CD4-positive, alpha-beta T cell (primary cell): ENCODE results near the gene CCR6. TPM values are rescaled to one million over a fixed set of nuclear protein-coding genes. Genes with fewer than 3 reads are reported as not detected.
A peak's percentile ranks its signal among the peaks of the same experiment; 100 is the strongest.

Source experiments
- ATAC-seq: fragments of 200-7000 bp; cut with Tn5 transposase; one replicate; pipeline ENCODE4 v1.10.0; 2022; ENCODE audit warnings: mild to moderate bottlenecking; ENCODE audit not compliant: poor library complexity
- CTCF ChIA-PET: fragments of 350-600 bp; sonication (Branson Sonifier 250); formaldehyde crosslinking; loops from one replicate; lab custom pipeline; 2021; ENCODE audit warnings: antibody characterized with exemption, inconsistent platforms; lab: Charles Lee
- POLR2A ChIA-PET: fragments of 350-600 bp; sonication (Branson Sonifier 250); formaldehyde crosslinking; loops from one replicate; lab custom pipeline; 2021; ENCODE audit warnings: antibody characterized with exemption, inconsistent platforms; lab: Charles Lee
- DNase-seq, 14 experiments: peaks; one replicate each; pipeline ENCODE4 v3.0.0-alpha.2; 2013 to 2020; ENCODE audit warnings: mixed read lengths in 2 of 14
- H3K27ac ChIP-seq, 2 donors: one replicate each; pipeline versions ENCODE4 v1.5.1 to v1.7.0; 2013; ENCODE audit warnings: low read length in 2 of 2, low read depth in 1 of 2, mild to moderate bottlenecking in 1 of 2
- H3K27me3 ChIP-seq, 2 experiments: 1 replicate in 1 of 2; 2 replicates in 1 of 2; pipeline versions ENCODE4 v1.6.1 to v1.7.0; 2013; ENCODE audit warnings: low read length in 2 of 2, control low read depth in 1 of 2, mild to moderate bottlenecking in 1 of 2, moderate library complexity in 1 of 2; ENCODE audit not compliant: insufficient read depth in 2 of 2, control insufficient read depth in 1 of 2
- H3K36me3 ChIP-seq: one replicate; pipeline ENCODE4 v1.6.1; 2013; ENCODE audit warnings: low read length, control low read depth; ENCODE audit not compliant: insufficient read depth
- H3K4me1 ChIP-seq: one replicate; pipeline ENCODE4 v1.6.1; 2013; ENCODE audit warnings: low read length, control low read depth; ENCODE audit not compliant: insufficient read depth
- H3K4me3 ChIP-seq: one replicate; pipeline ENCODE4 v1.5.1; 2013; ENCODE audit warnings: mild to moderate bottlenecking, low read length, moderate library complexity
- H3K9me3 ChIP-seq, 2 experiments: 1 replicate in 1 of 2; 2 replicates in 1 of 2; pipeline versions ENCODE4 v1.6.1 to v1.7.0; 2013; ENCODE audit warnings: low read length in 2 of 2, mild to moderate bottlenecking in 2 of 2, control low read depth in 1 of 2, moderate library complexity in 1 of 2; ENCODE audit not compliant: control insufficient read depth in 1 of 2, insufficient read depth in 1 of 2
- H3K27ac Mint-ChIP-seq: one replicate; pipeline ENCODE4 v1.8.0; 2020; ENCODE audit warnings: mixed read lengths
- H3K27me3 Mint-ChIP-seq: one replicate; pipeline ENCODE4 v1.8.0; 2021; ENCODE audit warnings: mixed read lengths
- H3K36me3 Mint-ChIP-seq: one replicate; pipeline ENCODE4 v1.8.0; 2021; ENCODE audit warnings: low read depth, mixed read lengths
- H3K4me1 Mint-ChIP-seq: one replicate; pipeline ENCODE4 v1.8.0; 2021; ENCODE audit warnings: low read depth, mixed read lengths
- H3K4me3 Mint-ChIP-seq: one replicate; pipeline ENCODE4 v1.8.0; 2020; ENCODE audit warnings: mild to moderate bottlenecking, mixed read lengths
- H3K9me3 Mint-ChIP-seq: one replicate; pipeline ENCODE4 v1.8.0; 2020; ENCODE audit warnings: mixed read lengths
- intact Hi-C, 2 experiments: fragments of 100-400 bp; cut with DNase I in 1 of 2; cut with micrococcal nuclease in 1 of 2; formaldehyde crosslinking; loops; one replicate each; pipeline versions ENCODE4 v1.15.1 to v1.9.0; 2023 to 2025; cut with DNase I, micrococcal nuclease
- total RNA-seq, 174 experiments: library from RNA in 2 of 174; stranded (reverse) in 2 of 174; gene quantifications; one replicate each; pipeline ENCODE4 v1.2.3 and lab custom pipeline; 2021 to 2026
- TF ChIP-seq, protein P1 (sequence below): fragments of 200-600 bp; IDR thresholded peaks from one replicate; pipeline ENCODE4 v1.8.0; 2022; ENCODE audit warnings: antibody characterized with exemption, mild to moderate bottlenecking

Gene CCR6
- total RNA-seq, 2 experiments from 2014 or later = 13.6 to 15.9 TPM

DNA sequence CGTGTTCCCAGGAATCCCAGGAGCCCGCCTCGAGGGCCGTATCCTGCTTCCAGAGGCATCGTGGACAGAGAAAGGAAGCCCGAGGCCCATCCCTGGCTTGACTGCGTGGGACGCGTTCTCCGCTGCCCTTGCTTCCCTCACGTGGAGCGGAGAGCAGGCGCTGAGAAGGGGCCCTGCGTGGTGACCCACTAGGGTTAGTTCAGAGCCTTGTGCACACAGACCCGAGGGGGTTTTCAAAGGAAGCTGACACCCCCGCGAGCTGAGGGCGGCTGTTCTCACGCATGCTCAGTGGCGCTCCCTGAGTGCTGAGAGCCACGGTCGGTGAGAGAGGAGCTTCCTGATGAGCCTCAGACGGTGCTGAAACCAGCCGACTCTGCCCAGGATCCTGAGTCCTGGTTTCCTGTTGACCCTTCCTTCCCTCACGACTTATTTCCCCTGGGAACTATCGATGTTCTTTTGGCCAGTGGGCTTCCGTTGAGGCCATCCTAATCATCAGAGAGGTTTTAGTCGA, 28.9 kb upstream of the CCR6 start:
- peak overlapping the region in 1 of 2 donors; percentile 27 for H3K27ac ChIP-seq
- DNase-seq (peak; percentile 34 to 91 (median 58)), ATAC-seq (peak; percentile 45)
- H3K4me1 Mint-ChIP-seq = peaks cover 75% of the 10 kb centered on the region
- H3K9me3 Mint-ChIP-seq = no peaks in the 10 kb centered on the region
- ChIA-PET CTCF (interaction anchor here (1.1 kb wide), 1 partner anchor 24 kb away, joined by 4 read pairs; no protein-coding TSS in a partner anchor), POLR2A (interaction anchor here (0.6 to 2.3 kb wide), 6 partner anchors 26 to 94 kb away, joined by 3 to 9 read pairs (median 3); no protein-coding TSS in a partner anchor)
- intact Hi-C loops = loop anchor here in 1 of 2 experiments (5.0 kb wide), 1 partner anchor 33 kb away; no protein-coding TSS in a partner anchor
- no peaks in the 10 kb centered on the region for H3K27me3 Mint-ChIP-seq
- H3K27me3 ChIP-seq = no peaks in the 10 kb centered on the region
- TF ChIP-seq, protein P1, sequence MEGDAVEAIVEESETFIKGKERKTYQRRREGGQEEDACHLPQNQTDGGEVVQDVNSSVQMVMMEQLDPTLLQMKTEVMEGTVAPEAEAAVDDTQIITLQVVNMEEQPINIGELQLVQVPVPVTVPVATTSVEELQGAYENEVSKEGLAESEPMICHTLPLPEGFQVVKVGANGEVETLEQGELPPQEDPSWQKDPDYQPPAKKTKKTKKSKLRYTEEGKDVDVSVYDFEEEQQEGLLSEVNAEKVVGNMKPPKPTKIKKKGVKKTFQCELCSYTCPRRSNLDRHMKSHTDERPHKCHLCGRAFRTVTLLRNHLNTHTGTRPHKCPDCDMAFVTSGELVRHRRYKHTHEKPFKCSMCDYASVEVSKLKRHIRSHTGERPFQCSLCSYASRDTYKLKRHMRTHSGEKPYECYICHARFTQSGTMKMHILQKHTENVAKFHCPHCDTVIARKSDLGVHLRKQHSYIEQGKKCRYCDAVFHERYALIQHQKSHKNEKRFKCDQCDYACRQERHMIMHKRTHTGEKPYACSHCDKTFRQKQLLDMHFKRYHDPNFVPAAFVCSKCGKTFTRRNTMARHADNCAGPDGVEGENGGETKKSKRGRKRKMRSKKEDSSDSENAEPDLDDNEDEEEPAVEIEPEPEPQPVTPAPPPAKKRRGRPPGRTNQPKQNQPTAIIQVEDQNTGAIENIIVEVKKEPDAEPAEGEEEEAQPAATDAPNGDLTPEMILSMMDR = no peak
- peak overlapping the region; percentile 44 for H3K4me3 ChIP-seq
- no peaks in the 10 kb centered on the region for H3K36me3 Mint-ChIP-seq
- H3K27ac Mint-ChIP-seq = peak overlapping the region; percentile 74
- peak overlapping the region; percentile 72 for H3K4me3 Mint-ChIP-seq
- peaks cover 0 to 6% of the 10 kb centered on the region in 2 experiments for H3K9me3 ChIP-seq
- no peaks in the 10 kb centered on the region for H3K36me3 ChIP-seq
- H3K4me1 ChIP-seq = peaks cover 74% of the 10 kb centered on the region

- CTCF ChIA-PET = no interaction called here
- Histone ChIP-seq H3K27me3 (no peaks in the 10 kb centered on the region), H3K9me3 (peaks cover 0 to 6% of the 10 kb centered on the region in 2 experiments), H3K4me1 (peaks cover 79% of the 10 kb centered on the region), H3K27ac (peak overlapping the region; percentile 5 to 15), H3K36me3 (no peaks in the 10 kb centered on the region), H3K4me3 (peak overlapping the region; percentile 44)
- no peaks in the 10 kb centered on the region for H3K9me3 Mint-ChIP-seq
- no peak for DNase-seq
- TF ChIP-seq, protein P1 = no peak
- H3K27ac Mint-ChIP-seq = peak overlapping the region; percentile 74
- POLR2A ChIA-PET = interaction anchor here (0.6 to 2.3 kb wide), 8 partner anchors 26 to 94 kb away, joined by 3 to 9 read pairs (median 3); partner anchors contain the start of gene CCR6
- intact Hi-C loops = loop anchor here in 1 of 2 experiments (5.0 kb wide), 1 partner anchor 33 kb away; no protein-coding TSS in a partner anchor
- peak overlapping the region; percentile 72 for H3K4me3 Mint-ChIP-seq
- H3K36me3 Mint-ChIP-seq = no peaks in the 10 kb centered on the region
- no peak for ATAC-seq
- H3K27me3 Mint-ChIP-seq = no peaks in the 10 kb centered on the region
- H3K4me1 Mint-ChIP-seq = peaks cover 79% of the 10 kb centered on the region
Measured at GRCh38 chr6:167094436-167094819, 28.5 kb upstream of the CCR6 start.

DNA sequence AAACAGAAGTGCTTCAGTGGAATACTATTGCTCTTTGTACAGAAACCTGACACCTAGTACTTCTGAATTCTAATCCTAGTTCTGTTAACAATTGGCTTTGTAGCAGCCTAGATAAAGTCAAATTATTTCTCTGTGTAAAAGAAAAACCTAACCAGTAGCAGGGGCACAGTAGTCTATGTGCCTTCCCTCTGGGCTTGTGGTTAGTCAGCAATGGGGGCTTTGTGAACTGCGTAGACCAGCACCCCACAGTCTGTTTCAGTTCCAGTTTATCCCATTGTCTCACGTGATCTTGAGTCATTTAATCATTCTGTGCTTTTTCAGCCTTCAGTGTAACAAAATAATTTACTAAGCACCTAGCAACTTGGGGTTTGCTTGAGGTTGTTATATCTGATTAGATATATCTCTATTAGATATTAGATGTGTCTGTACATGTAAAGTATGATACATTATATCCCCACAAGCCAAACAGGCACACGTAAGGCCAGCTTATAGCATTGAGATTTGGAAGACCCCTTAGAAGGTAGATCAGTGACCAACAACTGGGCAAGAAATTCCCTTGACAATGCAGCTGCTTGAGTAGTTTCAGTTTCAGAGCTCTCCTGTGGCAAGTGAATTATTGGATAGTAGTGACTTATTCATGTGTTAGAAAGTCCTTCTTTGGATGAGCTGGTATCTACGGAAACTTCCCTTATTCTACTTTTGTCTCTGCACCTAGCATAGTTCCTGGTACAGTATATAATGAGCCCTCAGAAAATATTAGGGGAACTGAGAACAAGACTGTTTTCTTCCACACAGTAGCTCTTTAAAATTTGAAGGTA, 27.9 kb upstream of the CCR6 start:
- Mint-ChIP-seq H3K9me3 (no peaks in the 10 kb centered on the region), H3K36me3 (no peaks in the 10 kb centered on the region), H3K4me3 (peak overlapping the region; percentile 72), H3K4me1 (peaks cover 79% of the 10 kb centered on the region), H3K27me3 (no peaks in the 10 kb centered on the region), H3K27ac (peak overlapping the region; percentile 74)
- Histone ChIP-seq H3K9me3 (peaks cover 0 to 2% of the 10 kb centered on the region in 2 experiments), H3K4me3 (no peak overlapping the region), H3K36me3 (no peaks in the 10 kb centered on the region), H3K27me3 (no peaks in the 10 kb centered on the region), H3K27ac (peak overlapping the region; percentile 5 to 15), H3K4me1 (peaks cover 79% of the 10 kb centered on the region)
- CTCF ChIA-PET = no interaction called here
- TF ChIP-seq, protein P1 = no peak
- POLR2A ChIA-PET = interaction anchor here (0.8 to 2.3 kb wide), 6 partner anchors 11 to 95 kb away, joined by 3 to 9 read pairs (median 3); partner anchors contain the start of gene CCR6
- DNase-seq = peak in 2 of 14 experiments; percentile 65 to 73
- intact Hi-C loops = loop anchor here in 1 of 2 experiments (5.0 kb wide), 1 partner anchor 32 kb away; no protein-coding TSS in a partner anchor
- no peak for ATAC-seq
